Lower leg skin (tissue), 4 donors: ENCODE data around the gene ERC1. TPM values are rescaled to one million over a fixed set of nuclear protein-coding genes. Genes with fewer than 3 reads are reported as not detected.

Experiments
- DNase-seq, 2 donors: peaks; one replicate each; pipeline ENCODE4 v3.0.0-alpha.2; 2019; ENCODE audit warnings: low spot score in 2 of 2
- H3K4me3 ChIP-seq: fragments of 200-600 bp; sonication (generic); 2 replicates; pipeline ENCODE4 v1.5.1; 2017; ENCODE audit warnings: mild to moderate bottlenecking, low read depth; ENCODE audit not compliant: poor library complexity, severe bottlenecking
- CTCF ChIP-seq, 3 donors: fragments of 450-650 bp; IDR thresholded peaks; one replicate each; pipeline ENCODE4 v1.5.1; 2016; ENCODE audit warnings: antibody characterized with exemption in 3 of 3, mild to moderate bottlenecking in 3 of 3, moderate library complexity in 2 of 3
- POLR2A ChIP-seq, 2 donors: fragments of 450-650 bp; IDR thresholded peaks; one replicate each; pipeline ENCODE4 v1.6.1; 2016 to 2017; ENCODE audit warnings: antibody characterized with exemption in 2 of 2, mild to moderate bottlenecking in 1 of 2, moderate library complexity in 1 of 2
- WGBS, 2 donors: methylation state at CpG; one replicate each; pipeline ENCODE4 v1.1.5; 2018; 5-methylcytosine and 5-hydroxymethylcytosine counted together
- intact Hi-C: fragments of 100-400 bp; cut with DNase I; formaldehyde crosslinking; loops from one replicate; pipeline ENCODE4 v1.15.0; 2023; ENCODE audit warnings: low total_unique reads
- total RNA-seq, 4 donors: library from RNA; depleted of rRNA; stranded (reverse); fragments of >200 nt; gene quantifications; one replicate each; pipeline ENCODE4 v1.1.0, GENCODE V29; 2016

Gene ERC1
- total RNA-seq, 4 donors from 2014 or later: 22.1 to 42.7 (median 29.7) TPM

DNA sequence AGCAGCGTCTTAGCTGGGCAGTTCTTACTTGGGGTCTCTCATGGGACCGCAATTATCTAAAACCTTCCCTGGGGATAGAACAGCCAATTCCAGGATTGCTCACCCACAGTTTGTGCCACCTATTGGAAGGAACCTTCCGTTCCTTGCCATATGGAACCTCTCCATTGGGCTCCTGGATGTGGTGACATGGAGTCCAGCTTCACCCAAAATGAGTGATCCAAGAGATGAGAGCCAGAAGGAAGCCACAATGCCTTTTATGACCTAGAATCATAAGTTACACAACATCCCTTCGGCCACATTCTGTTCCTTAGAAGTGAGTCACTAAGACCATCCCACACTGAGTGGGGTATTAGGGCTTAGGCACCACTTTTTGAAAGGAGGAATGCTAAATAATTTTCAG lies 439.0 kb downstream of the ERC1 start:
- intact Hi-C loops: no loop called here
- no peak for DNase-seq
- TF ChIP-seq POLR2A (IDR thresholded peaks at IDR 0.05): no peak
- no peak for TF ChIP-seq CTCF (IDR thresholded peaks at IDR 0.05)
- H3K4me3 ChIP-seq: no peak overlapping the region
- WGBS, 2 donors: 64 to 66% methylated on average over 4 of the region's 4 CpGs

DNA sequence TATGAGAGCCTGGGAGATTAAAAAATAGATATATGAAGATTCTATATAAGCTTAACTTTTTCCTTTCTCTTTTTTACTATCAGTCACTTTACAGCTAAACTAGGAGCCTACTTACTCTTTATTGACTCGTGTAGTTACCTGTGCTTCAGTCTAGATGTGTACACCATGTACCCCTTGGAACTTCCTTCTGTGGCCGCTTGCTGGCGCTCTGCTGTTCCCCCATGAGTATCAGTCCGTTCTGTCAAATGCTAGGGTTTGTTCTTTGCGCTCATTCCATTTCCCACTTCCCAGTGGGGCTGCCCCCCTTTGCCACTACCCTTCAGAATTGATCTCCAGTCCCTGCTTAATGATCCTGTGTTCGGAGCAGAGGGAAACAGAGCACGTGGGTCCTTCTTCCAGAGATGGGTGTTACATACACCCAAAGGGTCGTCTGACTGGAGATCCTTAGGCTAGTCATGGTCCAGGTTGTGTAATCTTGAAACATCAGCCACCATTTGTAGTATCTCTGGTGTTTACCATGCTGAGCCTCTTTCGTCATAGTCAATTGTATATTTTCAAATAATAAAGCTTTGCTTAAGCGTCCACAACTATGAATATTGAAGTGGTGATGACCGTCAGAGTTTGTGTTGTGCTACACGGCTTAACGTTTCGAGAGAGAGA lies 443.4 kb downstream of the ERC1 start:
- WGBS, 2 donors: 91 to 94% methylated on average over 14 of the region's 14 CpGs
- intact Hi-C loops: no loop called here

GRCh38 chr12:1435044-1435443 lies 444.0 kb downstream of the ERC1 start:
- H3K4me3 ChIP-seq: no peak overlapping the region
- DNase-seq: no peak
- 74 to 84% methylated on average over 3 of the region's 3 CpGs for WGBS, 2 donors
- no peak for TF ChIP-seq CTCF (IDR thresholded peaks at IDR 0.05)
- TF ChIP-seq POLR2A (IDR thresholded peaks at IDR 0.05): no peak
- intact Hi-C loops: no loop called here

More for the DNA sequence above, 443.4 kb downstream of the ERC1 start:
- TF ChIP-seq CTCF (IDR thresholded peaks at IDR 0.05): no peak
- TF ChIP-seq POLR2A (IDR thresholded peaks at IDR 0.05): no peak
- no peak for DNase-seq
- no peak overlapping the region for H3K4me3 ChIP-seq

DNA sequence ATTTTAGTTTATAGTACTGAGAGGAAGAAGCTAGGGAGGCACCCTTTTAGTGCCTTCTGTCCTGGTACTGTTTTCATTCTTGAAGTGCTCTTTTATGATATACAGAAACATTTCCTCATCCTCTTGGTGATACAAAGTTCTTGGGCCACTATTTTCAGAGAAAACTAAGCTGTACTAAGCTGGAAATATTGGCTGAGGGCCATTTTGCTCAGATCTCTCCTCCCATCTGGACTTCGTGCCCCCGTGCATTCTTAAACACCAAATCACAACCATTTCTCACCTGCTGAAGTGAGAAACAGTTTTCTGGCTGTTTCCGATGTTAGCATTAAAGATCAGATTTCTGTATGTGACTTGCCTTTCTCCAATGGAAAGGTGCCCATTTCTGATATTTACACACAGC lies 444.4 kb downstream of the ERC1 start:
- no peak overlapping the region for H3K4me3 ChIP-seq
- DNase-seq: no peak
- intact Hi-C loops: no loop called here
- no peak for TF ChIP-seq CTCF (IDR thresholded peaks at IDR 0.05)
- no peak for TF ChIP-seq POLR2A (IDR thresholded peaks at IDR 0.05)
- WGBS, 2 donors: 64 to 70% methylated on average over 3 of the region's 3 CpGs

DNA sequence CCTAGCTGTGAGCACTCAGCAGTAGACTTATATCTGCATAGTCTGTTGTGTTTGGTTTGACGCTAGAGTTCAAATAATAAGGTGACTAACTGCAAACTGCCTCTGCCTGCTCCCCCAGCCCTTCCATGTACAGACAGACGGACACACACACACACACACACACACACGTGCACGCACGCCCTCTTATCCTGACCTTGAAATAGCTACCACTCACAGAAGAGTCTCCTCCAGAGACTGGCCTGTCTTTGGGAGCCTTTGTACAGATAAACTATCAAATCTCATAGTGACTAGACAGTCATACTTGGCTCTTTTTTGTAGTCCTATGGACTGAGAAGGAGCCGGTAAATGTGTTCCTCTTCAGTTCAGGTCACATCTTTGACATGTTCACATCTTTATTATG lies 445.0 kb downstream of the ERC1 start:
- intact Hi-C loops: no loop called here
- no peak for DNase-seq
- 92 to 99% methylated on average over 6 of the region's 6 CpGs for WGBS, 2 donors
- no peak overlapping the region for H3K4me3 ChIP-seq
- TF ChIP-seq POLR2A (IDR thresholded peaks at IDR 0.05) (no peak), CTCF (IDR thresholded peaks at IDR 0.05) (no peak)

GRCh38 chr12:1436981-1437380 lies 446.0 kb downstream of the ERC1 start:
- H3K4me3 ChIP-seq: no peak overlapping the region
- no peak for TF ChIP-seq POLR2A (IDR thresholded peaks at IDR 0.05)
- TF ChIP-seq CTCF (IDR thresholded peaks at IDR 0.05): no peak

More at GRCh38 chr12:1436981-1437380, 446.0 kb downstream of the ERC1 start:
- 84 to 85% methylated on average over 3 of the region's 3 CpGs for WGBS, 2 donors
- no peak for DNase-seq
- intact Hi-C loops: no loop called here
